Natural killer cell treated with Interleukin-12 subunit alpha and Interleukin-12 subunit beta and Interleukin-15 and Interleukin-18, amount 100 ng/mL, for 72 hours (primary cell): ENCODE measurements around the gene RIN3. TPM values are rescaled to one million over a fixed set of nuclear protein-coding genes. Genes with fewer than 3 reads are reported as not detected.

Source experiments
- ATAC-seq, 2 donors: fragments of 150-1000 bp; cut with Tn5 transposase in 1 of 2; sonication (Bioruptor Pico), chemical (Tn5 transposase) in 1 of 2; 2 replicates each; pipeline ENCODE4 v1.10.0; 2021
- DNase-seq: peaks from one replicate; pipeline ENCODE4 v3.0.0; 2022; ENCODE audit warnings: low spot score
- H3K27ac Mint-ChIP-seq, 2 donors: 1 replicate in 1 of 2; 2 replicates in 1 of 2; pipeline ENCODE4 v1.8.0; 2022; ENCODE audit warnings: mixed read lengths in 2 of 2, mild to moderate bottlenecking in 1 of 2, moderate library complexity in 1 of 2
- H3K27me3 Mint-ChIP-seq, 2 donors: 1 replicate in 1 of 2; 2 replicates in 1 of 2; pipeline ENCODE4 v1.8.0; 2022; ENCODE audit warnings: mixed read lengths in 2 of 2
- H3K36me3 Mint-ChIP-seq: one replicate; pipeline ENCODE4 v1.8.0; 2022; ENCODE audit warnings: mixed read lengths
- H3K4me1 Mint-ChIP-seq, 2 donors: 1 replicate in 1 of 2; 2 replicates in 1 of 2; pipeline ENCODE4 v1.8.0; 2022; ENCODE audit warnings: low read depth in 2 of 2, mixed read lengths in 2 of 2, mild to moderate bottlenecking in 1 of 2
- H3K4me3 Mint-ChIP-seq: one replicate; pipeline ENCODE4 v1.8.0; 2022; ENCODE audit warnings: mixed read lengths
- H3K9me3 Mint-ChIP-seq: 2 replicates; pipeline ENCODE4 v1.8.0; 2022; ENCODE audit warnings: mixed read lengths
- total RNA-seq, 2 donors: library from RNA; stranded (reverse); gene quantifications; one replicate each; pipeline ENCODE4 v1.2.3, GENCODE V29; 2022

Gene RIN3
- total RNA-seq, 2 donors from 2014 or later, result 151 to 202 TPM

DNA sequence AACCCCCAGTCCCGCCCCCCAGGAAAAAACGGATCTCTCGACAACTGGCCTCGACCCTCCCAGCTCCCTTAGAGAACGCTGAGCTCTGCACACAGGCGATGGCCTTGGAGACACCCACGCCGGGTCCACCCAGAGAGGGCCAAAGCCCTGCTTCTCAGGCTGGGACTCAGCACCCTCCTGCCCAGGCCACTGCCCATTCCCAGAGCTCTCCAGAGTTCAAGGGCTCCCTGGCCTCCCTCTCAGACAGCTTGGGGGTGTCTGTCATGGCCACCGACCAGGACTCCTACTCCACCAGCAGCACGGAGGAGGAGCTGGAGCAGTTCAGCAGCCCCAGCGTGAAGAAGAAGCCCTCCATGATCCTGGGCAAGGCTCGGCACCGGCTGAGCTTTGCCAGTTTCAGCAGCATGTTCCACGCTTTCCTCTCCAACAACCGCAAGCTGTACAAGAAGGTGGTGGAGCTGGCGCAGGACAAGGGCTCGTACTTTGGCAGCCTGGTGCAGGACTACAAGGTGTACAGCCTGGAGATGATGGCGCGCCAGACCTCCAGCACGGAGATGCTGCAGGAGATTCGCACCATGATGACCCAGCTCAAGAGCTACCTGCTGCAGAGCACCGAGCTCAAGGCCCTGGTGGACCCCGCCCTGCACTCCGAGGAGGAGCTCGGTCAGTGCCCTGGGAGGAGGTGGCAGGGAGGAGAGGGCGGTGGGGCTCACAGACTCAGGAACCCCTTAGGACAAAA, 139.0 kb downstream of the RIN3 start:
- ATAC-seq, result no peak
- H3K4me1 Mint-ChIP-seq, result peaks cover 79 to 91% of the 10 kb centered on the region in 2 donors

GRCh38 chr14:92653162-92653651, 139.6 kb downstream of the RIN3 start:
- H3K4me3 Mint-ChIP-seq, result peak overlapping the region; percentile 94
- H3K4me1 Mint-ChIP-seq, result peaks cover 80 to 94% of the 10 kb centered on the region in 2 donors
- H3K36me3 Mint-ChIP-seq, result peaks cover 22% of the 10 kb centered on the region
- DNase-seq, result no peak
- no peaks in the 10 kb centered on the region for H3K27me3 Mint-ChIP-seq
- H3K27ac Mint-ChIP-seq, result peak overlapping the region; percentile 95 to 99
- no peaks in the 10 kb centered on the region for H3K9me3 Mint-ChIP-seq
- no peak for ATAC-seq

More for the DNA sequence above, 139.0 kb downstream of the RIN3 start:
- H3K36me3 Mint-ChIP-seq, result peaks cover 19% of the 10 kb centered on the region
- no peaks in the 10 kb centered on the region for H3K27me3 Mint-ChIP-seq
- H3K4me3 Mint-ChIP-seq, result peak overlapping the region; percentile 94
- no peaks in the 10 kb centered on the region for H3K9me3 Mint-ChIP-seq
- DNase-seq, result no peak
- H3K27ac Mint-ChIP-seq, result peak overlapping the region; percentile 95 to 99

DNA sequence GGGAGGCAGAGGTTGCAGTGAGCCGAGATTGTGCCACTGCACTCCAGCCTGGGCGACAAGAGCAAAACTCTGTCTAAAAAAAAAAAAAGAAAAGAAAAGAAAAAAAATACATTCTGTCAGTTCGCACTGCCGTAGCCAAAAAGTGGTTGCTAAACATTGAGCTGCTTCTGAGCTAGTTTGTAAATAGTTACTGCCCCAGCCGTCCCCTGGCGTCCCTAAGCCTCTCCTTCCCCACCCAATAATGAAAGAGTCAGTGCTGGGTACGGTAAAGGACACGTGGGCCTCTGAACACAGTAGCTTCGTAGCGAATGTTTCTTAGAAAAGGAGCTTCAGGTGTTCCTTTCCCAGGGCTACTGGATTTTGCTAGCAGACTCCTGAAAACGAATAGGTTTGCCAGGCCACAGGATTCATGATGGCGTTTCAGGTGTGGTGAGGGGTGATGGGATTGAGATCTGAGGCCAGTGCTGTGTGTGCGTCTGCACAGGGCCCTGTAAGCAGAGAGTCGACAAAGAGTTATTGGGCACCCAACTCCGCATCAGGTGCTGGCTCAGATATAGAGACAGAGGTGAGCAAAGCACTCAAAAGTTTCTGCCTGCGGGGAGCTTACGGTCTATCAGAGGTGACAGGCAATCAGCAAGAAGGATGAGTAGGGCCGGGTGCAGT, 140.8 kb downstream of the RIN3 start:
- Mint-ChIP-seq H3K27ac (peak overlapping the region; percentile 95 to 99), H3K36me3 (peaks cover 26% of the 10 kb centered on the region), H3K27me3 (no peaks in the 10 kb centered on the region), H3K4me3 (peak overlapping the region; percentile 94), H3K9me3 (no peaks in the 10 kb centered on the region), H3K4me1 (peaks cover 80 to 93% of the 10 kb centered on the region in 2 donors)
- ATAC-seq (no peak), DNase-seq (no peak)

- H3K4me3 Mint-ChIP-seq, result peak overlapping the region; percentile 79
- H3K4me1 Mint-ChIP-seq, result peaks cover 81 to 88% of the 10 kb centered on the region in 2 donors
- no peak for DNase-seq
- peaks cover 26% of the 10 kb centered on the region for H3K36me3 Mint-ChIP-seq
- ATAC-seq, result no peak
- no peaks in the 10 kb centered on the region for H3K9me3 Mint-ChIP-seq
- H3K27me3 Mint-ChIP-seq, result no peaks in the 10 kb centered on the region
- peak overlapping the region; percentile 95 to 99 for H3K27ac Mint-ChIP-seq
Observed at GRCh38 chr14:92655419-92656201, 142.0 kb downstream of the RIN3 start.

DNA sequence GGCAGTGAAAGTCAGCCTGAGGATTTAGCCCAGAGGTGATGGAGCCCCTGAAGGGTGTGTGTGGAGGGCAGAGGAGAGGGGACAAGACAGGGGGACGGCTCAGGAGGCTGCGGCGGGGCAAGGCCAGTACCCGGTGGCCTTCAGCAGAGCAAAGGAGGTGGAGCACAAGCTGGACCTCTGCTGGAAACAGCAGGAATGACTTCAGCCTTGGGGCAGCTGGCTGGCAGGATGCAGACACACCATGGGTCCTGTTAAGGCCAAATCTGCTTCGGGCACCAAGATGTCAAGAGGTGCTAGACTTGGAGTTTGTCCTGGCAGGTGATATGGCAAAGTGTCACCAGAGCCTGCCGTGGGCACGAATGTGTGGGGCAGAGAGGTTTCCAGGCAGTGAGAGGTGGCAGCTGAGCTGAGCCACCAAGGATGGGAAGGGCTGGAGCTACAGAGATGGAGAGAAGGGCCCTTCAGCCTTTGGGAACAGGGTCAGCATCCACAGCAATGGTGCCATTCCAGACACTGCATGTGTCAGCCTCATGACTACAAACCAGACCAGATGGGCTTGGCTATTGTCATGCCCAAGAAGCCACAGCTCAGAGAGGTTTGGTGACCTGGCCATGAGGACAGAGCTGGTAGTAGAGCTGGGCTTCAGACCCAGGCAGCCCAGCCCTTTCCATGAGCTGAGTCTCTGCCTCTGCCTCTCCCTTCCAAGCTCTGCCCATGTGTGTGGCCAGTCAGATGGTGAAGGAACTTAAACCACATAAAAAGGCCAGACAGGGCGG, 142.9 kb downstream of the RIN3 start:
- Mint-ChIP-seq H3K36me3 (peaks cover 33% of the 10 kb centered on the region), H3K27me3 (no peaks in the 10 kb centered on the region), H3K4me3 (peak overlapping the region; percentile 79), H3K9me3 (no peaks in the 10 kb centered on the region), H3K27ac (peak overlapping the region; percentile 95 to 99), H3K4me1 (peaks cover 79 to 81% of the 10 kb centered on the region in 2 donors)
- ATAC-seq (no peak), DNase-seq (no peak)

- H3K27me3 Mint-ChIP-seq, result no peaks in the 10 kb centered on the region
- DNase-seq, result no peak
- peaks cover 81 to 82% of the 10 kb centered on the region in 2 donors for H3K4me1 Mint-ChIP-seq
- H3K9me3 Mint-ChIP-seq, result no peaks in the 10 kb centered on the region
- peaks cover 40% of the 10 kb centered on the region for H3K36me3 Mint-ChIP-seq
- no peak for ATAC-seq
- H3K4me3 Mint-ChIP-seq, result peak overlapping the region; percentile 58
- H3K27ac Mint-ChIP-seq, result peak overlapping the region; percentile 95 to 99
Observed at GRCh38 chr14:92657457-92658142, 144.0 kb downstream of the RIN3 start.

GRCh38 chr14:92658160-92658559, 144.6 kb downstream of the RIN3 start:
- no peak for ATAC-seq
- peak overlapping the region; percentile 95 to 99 for H3K27ac Mint-ChIP-seq
- DNase-seq, result no peak
- H3K4me1 Mint-ChIP-seq, result peaks cover 83 to 85% of the 10 kb centered on the region in 2 donors
- H3K36me3 Mint-ChIP-seq, result peaks cover 44% of the 10 kb centered on the region
- no peaks in the 10 kb centered on the region for H3K27me3 Mint-ChIP-seq
- no peaks in the 10 kb centered on the region for H3K9me3 Mint-ChIP-seq
- H3K4me3 Mint-ChIP-seq, result peak overlapping the region; percentile 58

DNA sequence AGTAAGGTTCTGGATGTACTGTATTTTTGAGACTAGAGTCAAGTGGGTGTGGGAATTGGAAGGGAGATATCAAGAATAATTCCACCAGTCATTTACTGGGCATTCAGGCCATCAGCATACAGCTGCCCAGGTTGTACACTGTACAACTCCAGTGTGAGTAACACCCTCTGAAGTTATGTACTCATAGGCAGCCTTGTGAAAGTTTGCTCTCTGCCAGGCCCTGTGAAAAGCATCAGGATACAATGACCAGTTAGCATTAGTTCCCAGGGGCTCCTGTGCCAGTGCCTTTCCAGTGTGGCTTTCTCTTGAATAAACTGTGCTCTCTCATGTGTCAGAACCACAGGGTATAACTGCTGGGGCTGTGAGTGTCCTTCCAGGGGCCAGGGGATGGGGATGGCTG, 145.1 kb downstream of the RIN3 start:
- Mint-ChIP-seq H3K36me3 (peaks cover 42% of the 10 kb centered on the region), H3K27ac (peak overlapping the region; percentile 95 to 99), H3K27me3 (no peaks in the 10 kb centered on the region), H3K4me1 (peaks cover 79 to 82% of the 10 kb centered on the region in 2 donors), H3K9me3 (no peaks in the 10 kb centered on the region), H3K4me3 (peak overlapping the region; percentile 58)
- DNase-seq, result no peak
- no peak for ATAC-seq

- Mint-ChIP-seq H3K9me3 (no peaks in the 10 kb centered on the region), H3K27ac (peak overlapping the region; percentile 95 to 99), H3K36me3 (peaks cover 44% of the 10 kb centered on the region), H3K4me1 (peaks cover 74 to 84% of the 10 kb centered on the region in 2 donors), H3K27me3 (no peaks in the 10 kb centered on the region), H3K4me3 (no peak overlapping the region)
- ATAC-seq (peak; percentile 65 to 68), DNase-seq (no peak)
Observed at GRCh38 chr14:92659765-92660561, 146.4 kb downstream of the RIN3 start.

GRCh38 chr14:92660571-92660970, 147.0 kb downstream of the RIN3 start:
- H3K27ac Mint-ChIP-seq, result peak overlapping the region; percentile 95 to 99
- no peak overlapping the region for H3K4me3 Mint-ChIP-seq
- H3K4me1 Mint-ChIP-seq, result peaks cover 71 to 83% of the 10 kb centered on the region in 2 donors
- DNase-seq (no peak), ATAC-seq (no peak)
- H3K36me3 Mint-ChIP-seq, result peaks cover 41% of the 10 kb centered on the region
- H3K9me3 Mint-ChIP-seq, result no peaks in the 10 kb centered on the region
- no peaks in the 10 kb centered on the region for H3K27me3 Mint-ChIP-seq

DNA sequence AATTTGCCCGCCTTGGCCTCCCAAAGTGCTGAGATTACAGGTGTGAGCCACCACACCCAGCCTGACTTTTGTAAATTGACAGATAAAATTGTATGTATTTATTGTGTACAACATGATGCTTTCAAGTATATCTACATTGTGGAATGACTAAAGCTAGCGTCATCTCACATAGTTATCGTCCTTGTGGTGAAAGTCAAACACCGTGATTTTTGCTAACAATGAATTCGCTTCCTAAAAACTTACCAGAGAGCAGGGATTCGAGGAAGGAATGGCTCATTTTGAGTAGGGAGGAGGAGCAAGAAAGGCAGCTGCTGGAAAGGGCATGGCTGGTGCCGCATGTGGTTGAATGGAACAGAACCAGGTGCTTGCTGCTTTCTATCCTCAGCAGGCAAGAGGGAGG, 149.5 kb downstream of the RIN3 start:
- H3K27me3 Mint-ChIP-seq, result no peaks in the 10 kb centered on the region
- H3K9me3 Mint-ChIP-seq, result no peaks in the 10 kb centered on the region
- H3K27ac Mint-ChIP-seq, result peak overlapping the region; percentile 95 to 99
- H3K36me3 Mint-ChIP-seq, result peaks cover 38% of the 10 kb centered on the region
- no peak for DNase-seq
- no peak for ATAC-seq
- H3K4me3 Mint-ChIP-seq, result peak overlapping the region; percentile 63
- peaks cover 69 to 79% of the 10 kb centered on the region in 2 donors for H3K4me1 Mint-ChIP-seq

DNA sequence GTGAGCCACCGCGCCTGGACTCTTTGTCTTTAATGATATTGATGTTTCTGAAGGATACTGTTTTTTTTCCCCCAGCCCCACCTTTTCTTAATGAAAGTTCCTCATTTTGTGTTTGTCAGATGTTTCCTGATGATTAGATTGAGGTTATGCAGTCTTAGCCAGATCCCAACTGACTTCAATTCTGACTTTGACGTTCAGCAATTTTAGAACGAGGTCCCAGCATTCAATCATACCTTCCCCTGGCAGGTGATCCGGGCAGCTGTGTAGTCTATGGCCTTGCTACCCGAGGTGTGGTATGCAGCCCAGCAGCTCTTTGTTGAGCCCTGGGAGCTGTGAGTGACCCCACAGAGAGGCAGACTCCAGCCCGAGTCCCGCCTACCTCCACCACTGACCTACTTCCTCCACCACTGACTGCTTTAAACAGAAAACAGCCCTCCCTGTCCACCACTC, 152.1 kb downstream of the RIN3 start:
- Mint-ChIP-seq H3K36me3 (peaks cover 39% of the 10 kb centered on the region), H3K4me1 (peaks cover 73 to 79% of the 10 kb centered on the region in 2 donors), H3K27ac (peak overlapping the region; percentile 73 to 95), H3K27me3 (no peaks in the 10 kb centered on the region), H3K9me3 (no peaks in the 10 kb centered on the region), H3K4me3 (peak overlapping the region; percentile 65)
- no peak for DNase-seq
- ATAC-seq, result peak; percentile 50 to 53
